NCI-H2081 treated with DMSO at 0.1 percent for 48 hours (cell line): ENCODE measurements around the gene POLR3A.

Source experiments
- DNase-seq: peaks from one replicate; lab custom pipeline; 2025; lab: John Stamatoyannopoulos, UW

Gene POLR3A

GRCh38 chr10:78046711-78047269 lies 17.5 kb upstream of the POLR3A start:
- DNase-seq, result no peak

- no peak for DNase-seq
Observed at GRCh38 chr10:78045856-78046255, 16.5 kb upstream of the POLR3A start.

GRCh38 chr10:78045237-78045636 lies 15.9 kb upstream of the POLR3A start:
- DNase-seq, result no peak

- no peak for DNase-seq
Observed at GRCh38 chr10:78044699-78045098, 15.4 kb upstream of the POLR3A start.

GRCh38 chr10:78044179-78044578 lies 14.9 kb upstream of the POLR3A start:
- DNase-seq, result no peak

GRCh38 chr10:78042752-78043104 lies 13.4 kb upstream of the POLR3A start:
- no peak for DNase-seq

GRCh38 chr10:78042058-78042751 lies 12.9 kb upstream of the POLR3A start:
- DNase-seq, result no peak

- DNase-seq, result no peak
Observed at GRCh38 chr10:78041170-78042057, 12.1 kb upstream of the POLR3A start.

- DNase-seq, result no peak
Observed at GRCh38 chr10:78039743-78040142, 10.4 kb upstream of the POLR3A start.

- no peak for DNase-seq
Observed at GRCh38 chr10:78038791-78039547, 9.7 kb upstream of the POLR3A start.

GRCh38 chr10:78038105-78038504 lies 8.8 kb upstream of the POLR3A start:
- no peak for DNase-seq

GRCh38 chr10:78035933-78036583 lies 6.7 kb upstream of the POLR3A start:
- no peak for DNase-seq

- DNase-seq, result no peak
Observed at GRCh38 chr10:78035437-78035836, 6.1 kb upstream of the POLR3A start.

GRCh38 chr10:78035025-78035424 lies 5.7 kb upstream of the POLR3A start:
- DNase-seq, result no peak

- peak; percentile 91 for DNase-seq
Observed at GRCh38 chr10:78033637-78034470, 4.5 kb upstream of the POLR3A start, which contains the start of gene RPS24. RPS24 (plus strand) TSS chr10:78033863; CDS start chr10:78033902, 39 bp downstream.

- no peak for DNase-seq
Observed at GRCh38 chr10:78033387-78033636, 4.0 kb upstream of the POLR3A start.

GRCh38 chr10:78028438-78029268 lies 662 bp downstream of the POLR3A start:
- no peak for DNase-seq

- DNase-seq, result no peak
Observed at GRCh38 chr10:78025685-78026364, 3.5 kb downstream of the POLR3A start.

- no peak for DNase-seq
Observed at GRCh38 chr10:78023741-78024140, 5.6 kb downstream of the POLR3A start.

- no peak for DNase-seq
Observed at GRCh38 chr10:78021201-78021600, 8.1 kb downstream of the POLR3A start.
